Measurements from ENCODE around the gene RSPH6A.

- no peak for TF ChIP-seq CTCF (IDR thresholded peaks at IDR 0.05)
- TF ChIP-seq FOXP1 (CRISPR knock-in tag; IDR thresholded peaks at IDR 0.05; ENCODE audit: borderline replicate concordance), result no peak; the same call in 1 of the 2 replicates
- TF ChIP-seq USF2 (CRISPR knock-in tag; IDR thresholded peaks at IDR 0.05), result no peak
- TF ChIP-seq ELF4 (CRISPR knock-in tag; IDR thresholded peaks at IDR 0.05; ENCODE audit: low read depth), result no peak
- no peak for TF ChIP-seq CDX4 (CRISPR knock-in tag; IDR thresholded peaks at IDR 0.05; ENCODE audit: borderline replicate concordance)
- peak; percentile 71 for TF ChIP-seq ETV6 (CRISPR knock-in tag; IDR thresholded peaks at IDR 0.05)
- TF ChIP-seq CREM (CRISPR knock-in tag; IDR thresholded peaks at IDR 0.05), result no peak
- TF ChIP-seq CREB1 (CRISPR knock-in tag; IDR thresholded peaks at IDR 0.05), result no peak
- TF ChIP-seq GABPB1 (CRISPR knock-in tag; IDR thresholded peaks at IDR 0.05), result no peak
- no peak for TF ChIP-seq JUN (CRISPR knock-in tag; IDR thresholded peaks at IDR 0.05)
Observed at GRCh38 chr19:45815481-45816216, 541 bp upstream of the RSPH6A start.

Measured in WTC11 (cell line).